HL-60 (cell line): ENCODE measurements around the gene ELP4.
"Not testable (repeated sequence)": the region's sequence is repeated elsewhere in the genome, so short reads cannot be mapped to it uniquely, and the experiment has no call there.

Experiments
- DNase-seq, 2 experiments: peaks; one replicate each; pipeline ENCODE4 v3.0.0-alpha.2; 2010 to 2020; ENCODE audit warnings: low read depth in 1 of 2, low spot score in 1 of 2
- H3K27ac ChIP-seq: fragments of 250-450 bp; sonication (Bioruptor Pico); replicated peaks from 2 replicates; pipeline ENCODE4 v1.5.1; 2020; ENCODE audit warnings: mild to moderate bottlenecking, moderate library complexity
- H3K27me3 ChIP-seq: fragments of 250-450 bp; sonication (Bioruptor Pico); 2 replicates; pipeline ENCODE4 v1.5.1; 2021; ENCODE audit warnings: mild to moderate bottlenecking, moderate library complexity; ENCODE audit not compliant: insufficient read depth, poor library complexity, severe bottlenecking
- H3K4me3 ChIP-seq: replicated peaks from 2 replicates; pipeline ENCODE4 v1.5.1; 2011; ENCODE audit warnings: mild to moderate bottlenecking, control low read depth, low read length; ENCODE audit not compliant: insufficient read depth
- GABPA ChIP-seq: IDR thresholded peaks from 2 replicates; pipeline ENCODE4 v1.6.1; 2012; ENCODE audit warnings: low read depth
- POLR2AphosphoS5 ChIP-seq: IDR thresholded peaks from 2 replicates; pipeline ENCODE4 v1.6.1; 2012; ENCODE audit warnings: low read depth
- REST ChIP-seq: IDR thresholded peaks from 2 replicates; pipeline ENCODE4 v1.6.1; 2012; ENCODE audit warnings: low read depth; ENCODE audit not compliant: insufficient replicate concordance
- SPI1 ChIP-seq: IDR thresholded peaks from 2 replicates; pipeline ENCODE4 v1.6.1; 2012; ENCODE audit warnings: low read depth, mild to moderate bottlenecking, borderline replicate concordance
- TF ChIP-seq, protein P1 (sequence below): IDR thresholded peaks from one replicate; pipeline ENCODE4 v1.5.1; 2011; ENCODE audit warnings: low read length, control low read depth, inconsistent platforms; ENCODE audit not compliant: insufficient read depth

ELP4 gene

GRCh38 chr11:31555938-31556337, 46.4 kb downstream of the ELP4 start:
- DNase-seq = no peak
- no peak overlapping the region for H3K4me3 ChIP-seq
- no peaks in the 10 kb centered on the region for H3K27me3 ChIP-seq
- no peak overlapping the region for H3K27ac ChIP-seq
- TF ChIP-seq SPI1 = no peak
- TF ChIP-seq REST = no peak
- TF ChIP-seq, protein P1, sequence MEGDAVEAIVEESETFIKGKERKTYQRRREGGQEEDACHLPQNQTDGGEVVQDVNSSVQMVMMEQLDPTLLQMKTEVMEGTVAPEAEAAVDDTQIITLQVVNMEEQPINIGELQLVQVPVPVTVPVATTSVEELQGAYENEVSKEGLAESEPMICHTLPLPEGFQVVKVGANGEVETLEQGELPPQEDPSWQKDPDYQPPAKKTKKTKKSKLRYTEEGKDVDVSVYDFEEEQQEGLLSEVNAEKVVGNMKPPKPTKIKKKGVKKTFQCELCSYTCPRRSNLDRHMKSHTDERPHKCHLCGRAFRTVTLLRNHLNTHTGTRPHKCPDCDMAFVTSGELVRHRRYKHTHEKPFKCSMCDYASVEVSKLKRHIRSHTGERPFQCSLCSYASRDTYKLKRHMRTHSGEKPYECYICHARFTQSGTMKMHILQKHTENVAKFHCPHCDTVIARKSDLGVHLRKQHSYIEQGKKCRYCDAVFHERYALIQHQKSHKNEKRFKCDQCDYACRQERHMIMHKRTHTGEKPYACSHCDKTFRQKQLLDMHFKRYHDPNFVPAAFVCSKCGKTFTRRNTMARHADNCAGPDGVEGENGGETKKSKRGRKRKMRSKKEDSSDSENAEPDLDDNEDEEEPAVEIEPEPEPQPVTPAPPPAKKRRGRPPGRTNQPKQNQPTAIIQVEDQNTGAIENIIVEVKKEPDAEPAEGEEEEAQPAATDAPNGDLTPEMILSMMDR = no peak
- no peak for TF ChIP-seq POLR2AphosphoS5
- no peak for TF ChIP-seq GABPA

- no peaks in the 10 kb centered on the region for H3K27me3 ChIP-seq
- no peak for TF ChIP-seq POLR2AphosphoS5
- TF ChIP-seq, protein P1 = no peak
- TF ChIP-seq SPI1 = no peak
- TF ChIP-seq REST = no peak
- no peak overlapping the region for H3K27ac ChIP-seq
- no peak overlapping the region for H3K4me3 ChIP-seq
- no peak for DNase-seq
These were observed 48.4 kb downstream of the ELP4 start for GRCh38 chr11:31558001-31558400.

- TF ChIP-seq, protein P1 = no peak
- TF ChIP-seq REST (no peak), POLR2AphosphoS5 (no peak), SPI1 (no peak), GABPA (no peak)
- Histone ChIP-seq H3K4me3 (no peak overlapping the region), H3K27ac (no peak overlapping the region), H3K27me3 (no peaks in the 10 kb centered on the region)
- no peak for DNase-seq
These were observed 51.4 kb downstream of the ELP4 start for GRCh38 chr11:31560842-31561476.

DNA sequence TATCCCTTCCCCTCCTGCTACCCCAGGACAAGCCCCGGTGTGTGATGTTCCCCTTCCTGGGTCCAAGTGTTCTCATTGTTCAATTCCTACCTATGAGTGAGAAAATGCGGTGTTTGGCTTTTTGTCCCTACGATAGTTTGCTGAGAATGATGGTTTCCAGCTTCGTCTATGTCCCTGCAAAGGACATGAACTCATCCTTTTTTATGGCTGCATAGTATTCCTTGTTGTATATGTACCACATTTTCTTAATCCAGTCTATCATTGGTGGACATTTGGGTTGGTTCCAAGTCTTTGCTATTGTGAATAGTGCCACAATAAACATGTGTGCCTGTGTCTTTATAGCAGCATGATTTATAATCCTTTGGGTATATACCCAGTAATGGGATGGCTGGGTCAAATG, 55.0 kb downstream of the ELP4 start:
- H3K27me3 ChIP-seq, H3K27ac ChIP-seq, DNase-seq, H3K4me3 ChIP-seq: not testable (repeated sequence)

DNA sequence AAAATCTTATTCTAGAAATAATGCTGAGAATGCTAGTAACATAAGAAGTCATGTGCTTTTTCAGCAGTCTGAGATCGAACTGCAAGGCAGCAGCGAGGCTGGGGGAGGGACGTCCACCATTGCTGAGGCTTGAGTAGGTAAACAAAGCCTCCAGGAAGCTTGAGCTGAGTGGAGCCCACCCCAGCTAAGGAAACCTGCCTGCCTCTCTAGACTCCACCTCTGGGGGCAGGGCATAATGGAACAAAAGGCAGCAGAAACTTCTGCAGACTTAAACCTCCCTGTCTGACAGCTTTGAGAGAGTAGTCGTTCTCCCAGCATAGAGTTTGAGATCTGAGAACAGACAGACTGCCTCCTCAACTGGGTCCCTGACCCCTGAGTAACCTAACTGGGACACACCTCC, 64.6 kb downstream of the ELP4 start:
- not testable (repeated sequence) for H3K27me3 ChIP-seq, DNase-seq, H3K27ac ChIP-seq, H3K4me3 ChIP-seq

- not testable (repeated sequence) for H3K27ac ChIP-seq, H3K27me3 ChIP-seq, H3K4me3 ChIP-seq, DNase-seq
These were observed 66.2 kb downstream of the ELP4 start for GRCh38 chr11:31575764-31576163.
